SK-N-SH treated with all-trans-retinoic acid at 6 μM for 48 hours (cell line): ENCODE results near the gene CLCN3.

ENCODE experiments used
- ATAC-seq: fragments of 200-7000 bp; cut with Tn5 transposase; 3 replicates; pipeline ENCODE4 v1.9.1; 2020; ENCODE audit warnings: mild to moderate bottlenecking, moderate library complexity
- ARNTL ChIP-seq: fragments of 450-650 bp; formaldehyde crosslinking; IDR thresholded peaks from 2 replicates; pipeline ENCODE4 v1.5.0; 2020; ENCODE audit warnings: low read depth, mild to moderate bottlenecking, moderate library complexity, borderline replicate concordance
- BACH2 ChIP-seq: fragments of 250-450 bp; sonication (Bioruptor Pico); IDR thresholded peaks from 2 replicates; pipeline ENCODE4 v1.9.0; 2021; ENCODE audit warnings: mild to moderate bottlenecking, borderline replicate concordance
- CREB5 ChIP-seq: fragments of 250-450 bp; sonication (Bioruptor Pico); IDR thresholded peaks from 2 replicates; pipeline ENCODE4 v1.5.1; 2020; ENCODE audit warnings: low read depth, mild to moderate bottlenecking, moderate library complexity
- CSDC2 ChIP-seq: fragments of 250-450 bp; sonication (Bioruptor Pico); IDR thresholded peaks from 2 replicates; pipeline ENCODE4 v1.5.0; 2020; ENCODE audit warnings: mild to moderate bottlenecking, moderate library complexity
- CSRNP3 ChIP-seq: fragments of 250-450 bp; sonication (Bioruptor Pico); IDR thresholded peaks from 2 replicates; pipeline ENCODE4 v1.5.1; 2021; ENCODE audit warnings: mild to moderate bottlenecking, moderate library complexity
- GLIS3 ChIP-seq: fragments of 250-450 bp; sonication (Bioruptor Pico); IDR thresholded peaks from 2 replicates; pipeline ENCODE4 v1.5.0; 2020; ENCODE audit warnings: mild to moderate bottlenecking, moderate library complexity
- ISL1 ChIP-seq: fragments of 250-450 bp; sonication (Bioruptor Pico); IDR thresholded peaks from 2 replicates; pipeline ENCODE4 v2.1.2; 2022; ENCODE audit warnings: mild to moderate bottlenecking, moderate library complexity
- OSR1 ChIP-seq: fragments of 250-450 bp; sonication (Bioruptor Pico); IDR thresholded peaks from 2 replicates; pipeline ENCODE4 v1.8.0; 2022; ENCODE audit warnings: moderate library complexity, mild to moderate bottlenecking, inconsistent platforms
- PATZ1 ChIP-seq: fragments of 250-450 bp; sonication (Bioruptor Pico); IDR thresholded peaks from 2 replicates; pipeline ENCODE4 v1.8.0; 2020; ENCODE audit warnings: mild to moderate bottlenecking, moderate library complexity, borderline replicate concordance
- POU6F1 ChIP-seq: fragments of 250-450 bp; sonication (Bioruptor Pico); IDR thresholded peaks from 2 replicates; pipeline ENCODE4 v1.8.0; 2021; ENCODE audit warnings: low read depth, mild to moderate bottlenecking, moderate library complexity, borderline replicate concordance
- PPARA ChIP-seq: fragments of 250-450 bp; sonication (Bioruptor Pico); IDR thresholded peaks from 2 replicates; pipeline ENCODE4 v1.5.0; 2020; ENCODE audit warnings: mild to moderate bottlenecking, borderline replicate concordance
- RARB ChIP-seq: fragments of 250-450 bp; sonication (Bioruptor Pico); IDR thresholded peaks from 2 replicates; pipeline ENCODE4 v1.8.0; 2021; ENCODE audit warnings: mild to moderate bottlenecking, moderate library complexity
- SNAI2 ChIP-seq: fragments of 250-450 bp; sonication (Bioruptor Pico); IDR thresholded peaks from 2 replicates; pipeline ENCODE4 v1.5.0; 2020; ENCODE audit warnings: mild to moderate bottlenecking, moderate library complexity
- TCF4 ChIP-seq: fragments of 250-450 bp; sonication (Bioruptor Pico); IDR thresholded peaks from 2 replicates; pipeline ENCODE4 v1.8.0; 2021; ENCODE audit warnings: mild to moderate bottlenecking, moderate library complexity, borderline replicate concordance
- TOX ChIP-seq: fragments of 250-450 bp; sonication (Bioruptor Pico); IDR thresholded peaks from 2 replicates; pipeline ENCODE4 v1.8.0; 2021; ENCODE audit warnings: mild to moderate bottlenecking, moderate library complexity, borderline replicate concordance
- ZFP3 ChIP-seq: fragments of 250-450 bp; sonication (Bioruptor Pico); IDR thresholded peaks from 2 replicates; pipeline ENCODE4 v1.5.0; 2020; ENCODE audit warnings: mild to moderate bottlenecking, moderate library complexity
- ZNF565 ChIP-seq: fragments of 450-650 bp; formaldehyde crosslinking; conservative IDR thresholded peaks from 2 replicates; pipeline ENCODE4 v1.5.0; 2020; ENCODE audit warnings: low read depth, mild to moderate bottlenecking, moderate library complexity
- ZNF70 ChIP-seq: fragments of 450-650 bp; formaldehyde crosslinking; IDR thresholded peaks from 2 replicates; pipeline ENCODE4 v1.5.0; 2020; ENCODE audit warnings: mild to moderate bottlenecking, moderate library complexity
- ZNF8 ChIP-seq: fragments of 450-650 bp; formaldehyde crosslinking; IDR thresholded peaks from 2 replicates; pipeline ENCODE4 v1.5.0; 2020; ENCODE audit warnings: mild to moderate bottlenecking, moderate library complexity

Gene CLCN3

GRCh38 chr4:169716677-169717076 is 96.3 kb downstream of the CLCN3 start:
- no peak for ATAC-seq
- TF ChIP-seq POU6F1 (no peak), SNAI2 (CRISPR knock-in tag) (no peak), ARNTL (CRISPR knock-in tag) (no peak), CREB5 (CRISPR knock-in tag) (no peak), TOX (CRISPR knock-in tag) (no peak), ZNF70 (no peak), CSRNP3 (CRISPR knock-in tag) (no peak), PATZ1 (CRISPR knock-in tag) (no peak)

GRCh38 chr4:169720529-169720928 is 100.2 kb downstream of the CLCN3 start:
- no peak for ATAC-seq
- no peak for TF ChIP-seq CSDC2
- TF ChIP-seq TOX (CRISPR knock-in tag) = no peak
- TF ChIP-seq ZNF565 (CRISPR knock-in tag) = no peak
- TF ChIP-seq PPARA (CRISPR knock-in tag) = no peak
- TF ChIP-seq POU6F1 = no peak
- TF ChIP-seq TCF4 (CRISPR knock-in tag) = no peak
- no peak for TF ChIP-seq PATZ1 (CRISPR knock-in tag)
- TF ChIP-seq OSR1 = no peak
- TF ChIP-seq ISL1 (CRISPR knock-in tag) = no peak
- no peak for TF ChIP-seq CREB5 (CRISPR knock-in tag)
- no peak for TF ChIP-seq ZNF70
- TF ChIP-seq ZFP3 (CRISPR knock-in tag) = no peak
- no peak for TF ChIP-seq RARB (CRISPR knock-in tag)
- TF ChIP-seq BACH2 (CRISPR knock-in tag) = no peak
- TF ChIP-seq ZNF8 (CRISPR knock-in tag) = no peak
- no peak for TF ChIP-seq GLIS3 (CRISPR knock-in tag)
